IMR-90 (cell line): ENCODE data around the gene RAP1GAP.

Experiments
- CTCF ChIP-seq: conservative IDR thresholded peaks from 2 replicates; pipeline ENCODE4 v1.5.1; 2012; ENCODE audit warnings: mild to moderate bottlenecking, low read depth, low read length, improper control_type of control experiment
- ELK1 ChIP-seq: fragments of 150-350 bp; IDR thresholded peaks from 2 replicates; pipeline ENCODE4 v1.6.1; 2016; ENCODE audit warnings: low read depth, mild to moderate bottlenecking, low read length, moderate library complexity, borderline replicate concordance
- MAZ ChIP-seq: IDR thresholded peaks from 2 replicates; pipeline ENCODE4 v1.6.1; 2012; ENCODE audit warnings: low read depth, mild to moderate bottlenecking, low read length, improper control_type of control experiment, moderate library complexity, borderline replicate concordance
- POLR2A ChIP-seq: IDR thresholded peaks from 2 replicates; pipeline ENCODE4 v1.6.1; 2012; ENCODE audit warnings: mild to moderate bottlenecking, low read depth, low read length
- USF2 ChIP-seq: fragments of 150-350 bp; IDR thresholded peaks from 2 replicates; pipeline ENCODE4 v1.6.1; 2017; ENCODE audit warnings: mild to moderate bottlenecking, antibody characterized with exemption, low read length, low read depth

GRCh38 chr1:21629971-21630370 is 39.2 kb downstream of the RAP1GAP start:
- TF ChIP-seq CTCF (no peak), ELK1 (no peak), USF2 (no peak), POLR2A (no peak), MAZ (no peak)
